T-helper 1 cell treated with Interleukin-12 subunit alpha and Interleukin-12 subunit beta and Interleukin-4 antibody, amounts not matched to agents 30 ng/mL and 1 ng/mL, for 36 hours (primary cell): ENCODE data around the gene DDX1. TPM values are rescaled to one million over a fixed set of nuclear protein-coding genes. Genes with fewer than 3 reads are reported as not detected.

Experiments
- intact Hi-C: fragments of 100-400 bp; cut with micrococcal nuclease; formaldehyde crosslinking; loops from one replicate; pipeline ENCODE4 v1.15.1; 2024
- total RNA-seq: library from RNA; stranded (reverse); gene quantifications from 2 replicates; pipeline ENCODE4 v1.2.3, GENCODE V29; 2022

The DDX1 gene
- total RNA-seq, 1 donor from 2014 or later, result 66.0 TPM

GRCh38 chr2:15642815-15643500 is 51.3 kb downstream of the DDX1 start:
- intact Hi-C loops, result no loop called here

DNA sequence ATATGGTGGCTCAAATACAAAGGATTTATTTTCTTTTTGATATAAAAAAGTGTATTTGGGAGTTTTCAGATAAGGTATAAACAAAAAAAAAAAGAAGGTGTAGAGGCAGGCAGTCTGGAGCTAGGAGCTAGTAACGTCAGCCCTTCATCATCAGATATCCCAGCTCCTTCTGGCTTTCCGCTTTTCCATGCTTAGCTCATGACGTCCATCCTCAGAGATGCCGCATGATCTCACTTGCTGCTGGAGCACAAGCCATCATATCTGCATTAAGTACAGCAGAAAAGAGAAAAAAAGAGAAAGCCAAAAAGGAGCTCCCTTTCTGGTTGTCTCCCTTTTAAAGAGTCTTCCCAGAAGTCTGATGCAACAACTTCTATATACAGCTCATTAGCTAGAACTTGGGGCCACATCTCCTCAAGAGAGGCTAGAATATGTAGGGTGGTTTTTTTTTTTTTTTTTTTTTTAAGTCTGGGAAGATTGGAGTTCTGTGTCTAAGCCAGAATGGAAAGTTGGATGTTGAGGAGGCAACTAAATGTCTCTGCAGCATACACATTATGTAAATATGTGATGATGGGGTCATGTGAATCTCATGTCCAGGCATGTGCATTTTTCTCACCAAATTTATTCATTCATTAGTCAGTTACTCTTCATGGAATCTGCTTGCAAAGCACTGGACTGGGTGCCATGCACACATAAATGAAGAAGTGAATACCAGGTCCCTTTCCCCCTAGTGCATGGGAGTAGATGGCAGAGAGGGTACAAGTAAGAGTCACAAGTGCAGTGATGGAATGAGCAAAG is 52.3 kb downstream of the DDX1 start:
- intact Hi-C loops, result no loop called here

GRCh38 chr2:15645300-15645699 is 53.6 kb downstream of the DDX1 start:
- intact Hi-C loops, result no loop called here

GRCh38 chr2:15645720-15646385 is 54.2 kb downstream of the DDX1 start:
- intact Hi-C loops, result no loop called here

DNA sequence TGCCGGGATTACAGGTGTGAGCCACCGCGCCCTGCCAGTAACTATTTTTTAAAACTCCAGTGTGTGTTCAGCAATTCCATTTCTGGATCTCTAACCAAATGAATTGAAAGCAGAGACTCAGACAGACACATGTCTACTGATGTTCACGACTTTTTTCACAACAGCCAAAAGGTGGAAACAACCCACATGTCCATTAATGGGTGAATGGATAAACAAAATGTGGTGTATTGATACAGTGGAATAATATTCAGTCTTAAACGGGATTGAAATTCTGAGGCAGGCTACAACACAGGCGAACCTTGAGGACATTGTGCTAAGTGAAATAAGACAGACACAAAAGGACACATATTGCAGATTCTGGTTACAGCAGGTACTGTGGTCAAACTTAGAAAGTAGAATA is 55.0 kb downstream of the DDX1 start:
- intact Hi-C loops, result no loop called here

- intact Hi-C loops, result no loop called here
Observed at GRCh38 chr2:15647622-15648590, 56.2 kb downstream of the DDX1 start.

DNA sequence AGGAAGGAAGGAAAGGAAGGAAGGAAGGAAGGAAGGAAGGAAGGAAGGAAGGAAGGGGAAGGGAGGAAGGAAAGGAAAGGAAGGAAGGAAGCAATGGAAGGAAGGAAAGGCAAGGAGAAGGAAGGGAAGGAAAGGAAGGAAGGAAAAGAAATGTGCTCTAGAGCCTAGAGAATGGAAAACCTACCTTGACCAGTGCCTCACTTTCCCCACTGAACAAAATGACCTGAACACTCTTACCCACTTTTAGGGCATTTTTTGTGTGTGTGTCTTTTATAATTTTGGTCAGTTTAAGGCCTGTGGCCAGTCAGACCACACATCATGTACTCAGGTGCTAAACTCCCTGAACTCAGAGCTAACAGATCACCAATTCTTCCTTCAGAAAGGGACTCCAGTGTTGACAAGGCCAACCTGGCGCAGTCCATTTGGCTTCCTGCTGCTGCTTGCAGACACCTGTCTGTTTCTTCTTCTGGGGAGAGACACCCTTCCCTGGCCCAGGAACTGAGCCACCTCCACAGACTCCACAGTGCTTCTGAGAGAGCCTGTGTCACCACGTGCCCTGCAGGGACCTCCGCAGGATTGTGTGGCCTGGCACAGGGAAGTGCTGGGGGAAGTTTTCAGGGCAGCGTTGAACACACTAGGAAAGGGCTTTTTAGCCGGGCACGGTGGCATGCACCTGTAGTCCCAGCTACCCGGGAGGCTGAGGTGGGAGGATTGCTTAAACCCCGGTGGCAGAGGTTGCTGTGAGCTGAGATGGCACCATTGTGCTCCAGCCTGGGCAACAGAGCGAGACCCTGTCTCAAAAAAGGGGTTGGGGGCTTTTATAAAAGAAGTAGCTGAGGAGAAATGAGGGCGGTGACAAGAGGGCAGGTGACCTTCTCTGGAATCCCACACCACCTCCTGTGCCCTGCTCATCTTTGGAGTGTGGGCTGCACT is 57.2 kb downstream of the DDX1 start:
- intact Hi-C loops, result no loop called here

DNA sequence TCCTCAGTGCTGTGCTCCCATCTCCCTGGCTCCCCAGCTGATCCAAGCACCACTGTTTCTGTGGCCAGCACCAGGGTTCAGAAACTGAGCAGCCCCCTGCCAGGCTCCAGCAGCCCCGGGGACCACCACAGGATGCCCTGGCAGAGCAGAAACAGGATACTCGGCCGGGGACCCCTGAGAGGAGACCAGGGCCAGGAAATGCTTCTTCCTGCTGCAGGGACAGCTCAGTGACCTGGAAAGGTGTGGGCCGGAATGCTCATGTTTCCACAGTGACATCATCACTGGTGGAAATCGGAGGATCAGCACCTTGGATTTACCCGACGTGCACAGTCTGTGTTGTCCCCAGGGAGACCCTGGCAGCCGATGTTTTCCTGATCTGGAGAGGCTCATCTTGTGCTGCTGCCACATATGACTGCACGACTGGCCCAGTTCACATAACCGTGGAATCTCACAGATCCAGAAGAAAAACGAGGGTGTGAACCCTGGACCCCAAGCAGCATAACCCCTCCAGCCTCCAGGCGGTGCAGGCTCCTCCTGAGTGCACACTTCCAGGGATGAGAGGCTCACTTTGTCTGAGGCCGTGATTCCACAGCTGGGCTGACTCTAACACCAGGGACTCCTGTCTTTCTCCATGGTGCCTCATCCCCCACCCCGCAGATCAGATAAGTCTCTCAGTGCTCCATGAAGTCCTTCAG is 58.0 kb downstream of the DDX1 start:
- intact Hi-C loops, result no loop called here

- intact Hi-C loops, result no loop called here
Observed at GRCh38 chr2:15650616-15651366, 59.1 kb downstream of the DDX1 start.

- intact Hi-C loops, result no loop called here
Observed at GRCh38 chr2:15651367-15651727, 59.7 kb downstream of the DDX1 start.

GRCh38 chr2:15652252-15652651 is 60.6 kb downstream of the DDX1 start:
- intact Hi-C loops, result no loop called here

DNA sequence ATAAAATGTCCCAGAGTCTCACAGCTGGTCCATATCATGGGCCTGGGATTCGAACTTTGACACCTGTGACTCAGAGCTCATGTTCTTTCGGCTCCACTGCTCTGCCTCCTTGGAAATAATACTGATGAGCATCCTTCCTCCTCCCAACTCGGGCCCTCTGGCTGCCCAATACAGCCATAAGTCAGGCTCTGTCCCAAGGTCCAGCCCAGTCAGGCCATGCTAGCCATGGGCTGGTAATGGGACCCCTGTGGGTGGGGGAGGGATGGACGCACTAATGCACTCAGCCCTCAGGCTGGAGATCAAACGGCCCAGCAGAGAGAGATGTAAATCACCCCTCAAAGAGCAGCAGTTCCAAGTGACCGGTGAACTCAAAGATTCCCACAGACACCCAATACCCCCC is 61.1 kb downstream of the DDX1 start:
- intact Hi-C loops, result no loop called here

- intact Hi-C loops, result no loop called here
Observed at GRCh38 chr2:15653806-15654726, 62.4 kb downstream of the DDX1 start.

GRCh38 chr2:15654727-15655073 is 63.0 kb downstream of the DDX1 start:
- intact Hi-C loops, result no loop called here

GRCh38 chr2:15655123-15655887 is 63.6 kb downstream of the DDX1 start:
- intact Hi-C loops, result no loop called here

GRCh38 chr2:15656090-15656489 is 64.4 kb downstream of the DDX1 start:
- intact Hi-C loops, result no loop called here

DNA sequence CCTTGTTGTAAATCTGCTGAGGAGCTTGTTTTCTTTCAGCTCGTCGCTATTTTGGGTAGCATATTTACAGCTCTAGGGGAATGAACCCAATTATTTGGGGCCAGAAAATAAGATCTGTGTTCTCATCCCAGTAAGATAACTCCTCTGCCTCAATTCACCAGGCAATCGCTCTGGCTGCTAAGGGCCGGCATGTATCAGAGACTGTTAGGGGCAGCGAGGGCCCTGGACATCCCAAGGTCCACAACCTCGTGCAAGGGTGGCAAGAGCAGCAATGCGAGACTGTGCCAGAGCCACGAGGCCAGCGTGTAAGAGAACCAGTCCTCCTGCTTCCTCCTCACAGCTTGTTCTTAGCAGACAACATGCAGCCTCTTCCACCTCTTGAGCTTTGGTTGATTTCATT is 66.1 kb downstream of the DDX1 start:
- intact Hi-C loops, result no loop called here
